HG03575 (cell line): Measurements from ENCODE around the gene DNASE2.
"Not testable (repeated sequence)": the region's sequence is repeated elsewhere in the genome, so short reads cannot be mapped to it uniquely, and the experiment has no call there.

Experiments used
- ATAC-seq: cut with Tn5 transposase; IDR thresholded peaks from one replicate; pipeline ENCODE4 v1.9.1; 2021; ENCODE audit not compliant: unreplicated experiment, insufficient number of reproducible peaks, low FRiP score; ENCODE audit errors: extremely low read depth

DNASE2 gene

DNA sequence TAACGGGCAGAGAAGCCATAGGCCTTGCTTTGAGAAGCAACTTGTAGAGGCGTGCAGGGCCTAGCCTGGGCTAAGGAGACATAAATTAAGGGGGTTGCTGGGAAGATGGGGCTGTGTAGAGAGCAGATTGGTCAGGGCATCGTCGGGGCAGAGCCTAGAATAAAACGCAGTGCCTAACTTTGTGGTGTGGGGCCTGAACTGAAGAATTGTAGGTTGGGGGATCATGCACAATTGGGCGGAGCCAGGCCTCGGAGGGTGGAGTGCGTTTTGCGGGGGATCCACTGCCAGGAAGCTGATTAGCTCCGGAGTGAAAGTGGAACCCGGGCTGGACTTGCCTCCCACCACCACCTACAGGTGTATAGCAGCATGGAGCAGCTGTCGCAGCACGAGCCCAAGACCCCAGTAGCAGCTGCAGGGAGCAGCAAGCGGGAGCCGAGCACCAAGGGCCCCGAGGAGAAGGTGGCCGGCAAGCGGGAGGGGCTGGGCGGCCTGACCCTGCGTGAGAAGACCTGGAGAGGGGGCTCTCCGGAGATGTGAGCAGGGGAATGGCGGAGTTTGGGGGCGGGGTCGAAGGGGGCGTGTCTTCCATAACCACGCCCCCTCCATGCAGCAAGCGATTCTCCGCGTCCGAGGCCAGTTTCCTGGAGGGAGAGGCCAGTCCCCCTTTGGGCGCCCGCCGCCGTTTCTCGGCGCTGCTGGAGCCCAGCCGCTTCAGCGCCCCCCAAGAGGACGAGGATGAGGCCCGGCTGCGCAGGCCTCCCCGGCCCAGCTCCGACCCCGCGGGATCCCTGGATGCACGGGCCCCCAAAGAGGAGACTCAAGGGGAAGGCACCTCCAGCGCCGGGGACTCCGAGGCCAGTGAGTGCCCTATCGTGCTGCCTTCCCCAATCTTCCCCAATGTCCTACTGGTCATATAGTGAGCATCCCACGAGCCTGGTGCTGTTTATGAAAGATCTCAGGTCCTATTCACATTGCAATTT lies 13.8 kb downstream of the DNASE2 start:
- ATAC-seq: no peak

GRCh38 chr19:12866416-12867119 lies 14.7 kb downstream of the DNASE2 start:
- no peak for ATAC-seq

DNA sequence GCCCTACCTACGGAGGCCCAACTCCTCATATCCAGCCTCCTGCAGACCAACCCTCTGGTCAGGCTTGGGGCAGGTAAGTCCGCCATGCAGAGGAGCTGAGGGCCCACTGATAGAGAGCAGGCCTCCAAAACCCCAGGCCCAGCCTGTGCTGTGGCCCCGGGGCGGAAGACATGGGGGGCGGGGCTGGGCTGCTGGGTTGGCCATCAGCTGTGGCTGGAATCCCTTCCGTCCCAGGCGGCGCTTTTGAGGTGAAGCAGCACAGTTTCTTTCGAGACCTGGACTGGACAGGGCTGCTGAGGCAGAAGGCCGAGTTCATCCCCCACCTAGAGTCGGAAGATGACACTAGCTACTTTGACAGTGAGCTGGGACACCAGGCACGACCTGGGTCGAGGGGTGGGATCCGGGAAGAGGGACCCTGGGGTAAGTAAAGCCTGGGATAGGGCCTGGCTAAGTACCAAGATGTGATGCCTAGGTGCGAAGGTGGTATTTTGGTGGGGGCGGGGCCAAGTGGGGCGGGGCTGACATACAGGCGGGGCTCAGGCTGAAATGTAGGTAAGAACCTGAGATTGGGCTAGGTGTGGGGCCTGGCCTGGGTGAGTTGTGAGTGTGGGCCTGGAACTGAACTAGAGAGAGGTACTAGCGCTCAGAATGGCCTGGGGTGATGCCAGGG lies 15.4 kb downstream of the DNASE2 start:
- ATAC-seq: no peak

- no peak for ATAC-seq
Measured at GRCh38 chr19:12864721-12865715, 16.2 kb downstream of the DNASE2 start.

DNA sequence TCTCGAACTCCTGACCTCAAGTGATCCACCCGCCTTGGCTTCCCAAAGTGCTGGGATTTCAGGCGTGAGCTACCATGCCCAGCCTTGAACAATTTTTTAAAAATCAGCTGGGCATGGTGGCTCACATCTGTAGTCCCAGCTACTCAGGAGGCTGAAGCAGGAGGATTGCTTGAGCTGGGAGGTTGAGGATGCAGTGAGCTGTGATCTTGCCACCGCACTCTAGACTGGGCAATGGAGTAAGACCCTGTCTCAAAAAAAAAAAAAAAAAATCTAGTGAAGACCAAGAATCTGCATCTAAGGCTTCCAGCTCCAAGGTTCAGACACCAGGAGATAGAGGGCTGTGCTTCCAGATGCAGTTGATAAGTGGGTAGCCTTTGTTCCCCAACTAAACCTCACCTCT lies 17.1 kb downstream of the DNASE2 start:
- ATAC-seq: no peak

DNA sequence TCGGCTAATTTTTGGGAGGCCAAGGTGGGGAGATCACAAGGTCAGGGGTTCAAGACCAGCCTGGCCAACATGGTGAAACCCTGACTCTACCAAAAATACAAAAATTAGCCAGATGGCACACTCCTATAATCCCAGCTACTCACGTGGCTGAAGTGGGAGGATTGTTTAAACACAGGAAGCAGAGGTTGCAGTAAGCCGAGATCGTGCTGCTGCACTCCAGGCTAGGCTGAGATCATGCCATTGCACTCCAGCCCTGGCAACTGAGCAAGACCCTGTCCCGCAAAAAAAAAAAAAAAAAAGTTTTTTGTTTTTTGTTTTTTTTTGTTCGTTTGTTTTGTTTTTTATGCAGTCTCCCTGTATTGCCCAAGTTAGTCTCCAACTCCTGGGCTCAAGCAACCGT lies 21.7 kb downstream of the DNASE2 start:
- ATAC-seq: no peak

GRCh38 chr19:12858041-12858928 lies 23.0 kb downstream of the DNASE2 start:
- ATAC-seq: no peak

GRCh38 chr19:12856653-12857052 lies 24.6 kb downstream of the DNASE2 start:
- ATAC-seq: no peak

- ATAC-seq: no peak
Measured at GRCh38 chr19:12847159-12848139, 33.8 kb downstream of the DNASE2 start.

GRCh38 chr19:12846613-12847012 lies 34.6 kb downstream of the DNASE2 start:
- ATAC-seq: not testable (repeated sequence)

DNA sequence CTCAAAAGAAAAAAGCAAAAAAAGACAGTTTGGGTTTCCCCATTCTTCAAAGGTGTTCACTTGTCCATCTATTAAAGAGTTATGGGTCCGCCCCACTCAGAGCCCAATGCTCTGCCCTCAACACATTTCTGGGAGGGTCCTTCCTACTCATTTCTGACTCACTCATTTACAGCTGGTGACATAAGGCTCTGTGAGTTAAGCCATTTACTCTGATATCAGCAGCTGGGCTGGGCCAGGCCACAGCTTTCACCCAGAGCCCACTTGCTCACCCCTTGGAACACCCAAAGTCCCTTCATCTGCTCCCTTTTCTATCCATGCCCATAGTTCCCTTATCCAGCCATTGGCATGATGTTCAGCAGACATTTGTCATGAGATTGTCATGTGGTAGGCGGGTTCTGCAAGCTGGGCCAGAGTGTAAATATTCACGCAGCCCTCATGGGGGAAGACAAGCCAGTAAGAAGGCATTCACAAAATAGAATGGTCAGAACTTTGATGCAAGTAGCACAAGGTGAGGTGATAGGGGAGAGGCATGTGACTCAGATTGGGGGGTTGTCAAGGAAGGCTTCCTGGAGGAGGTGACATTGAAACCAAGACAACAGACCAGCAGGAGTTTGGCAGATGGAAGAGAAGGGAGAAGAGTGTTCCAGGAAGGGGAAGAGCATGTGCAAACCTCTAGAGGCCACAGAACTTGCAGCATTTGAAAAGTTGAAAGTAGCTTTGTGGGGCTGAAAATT lies 37.1 kb downstream of the DNASE2 start:
- no peak for ATAC-seq

DNA sequence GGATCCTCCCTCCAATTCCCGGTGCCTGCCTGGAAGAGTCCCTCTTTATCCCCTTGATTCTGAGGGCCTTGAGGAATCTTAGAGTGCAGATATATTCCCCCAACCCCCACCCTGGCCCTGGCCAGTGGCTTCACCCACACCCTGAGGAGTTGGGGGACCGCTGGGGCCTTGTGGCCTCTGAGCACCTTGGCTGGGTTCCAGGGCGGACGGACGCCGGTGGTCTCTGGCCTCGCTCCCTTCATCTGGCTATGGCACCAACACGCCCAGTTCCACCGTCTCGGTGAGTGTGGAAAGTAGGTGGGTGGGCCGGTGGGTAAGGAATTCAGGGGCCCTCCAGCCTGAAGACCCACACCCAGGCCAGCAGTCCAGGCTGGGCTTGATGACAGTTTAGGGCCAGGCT lies 37.9 kb downstream of the DNASE2 start:
- ATAC-seq: no peak

- ATAC-seq: no peak
Measured at GRCh38 chr19:12842511-12842910, 38.7 kb downstream of the DNASE2 start.

DNA sequence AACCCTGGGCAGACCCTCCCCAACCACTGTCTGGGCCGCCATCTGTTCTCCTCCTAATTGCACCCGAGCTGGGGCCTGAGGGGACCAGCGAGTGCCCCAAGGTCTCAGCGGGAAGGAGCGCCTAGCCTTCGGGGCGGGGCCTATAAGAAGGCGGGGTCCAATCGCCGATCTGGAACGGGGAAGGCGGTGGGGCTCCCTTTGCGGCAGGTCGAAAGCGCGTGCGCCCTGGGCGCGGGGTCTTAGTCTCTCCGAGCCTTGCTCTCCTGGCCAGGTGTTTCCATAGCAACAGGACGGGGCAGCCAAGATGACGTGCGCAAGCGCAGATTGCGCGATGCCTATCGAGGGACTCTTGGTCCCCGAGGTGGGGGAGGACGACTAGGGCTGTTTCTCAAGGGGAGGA lies 40.2 kb downstream of the DNASE2 start:
- no peak for ATAC-seq

DNA sequence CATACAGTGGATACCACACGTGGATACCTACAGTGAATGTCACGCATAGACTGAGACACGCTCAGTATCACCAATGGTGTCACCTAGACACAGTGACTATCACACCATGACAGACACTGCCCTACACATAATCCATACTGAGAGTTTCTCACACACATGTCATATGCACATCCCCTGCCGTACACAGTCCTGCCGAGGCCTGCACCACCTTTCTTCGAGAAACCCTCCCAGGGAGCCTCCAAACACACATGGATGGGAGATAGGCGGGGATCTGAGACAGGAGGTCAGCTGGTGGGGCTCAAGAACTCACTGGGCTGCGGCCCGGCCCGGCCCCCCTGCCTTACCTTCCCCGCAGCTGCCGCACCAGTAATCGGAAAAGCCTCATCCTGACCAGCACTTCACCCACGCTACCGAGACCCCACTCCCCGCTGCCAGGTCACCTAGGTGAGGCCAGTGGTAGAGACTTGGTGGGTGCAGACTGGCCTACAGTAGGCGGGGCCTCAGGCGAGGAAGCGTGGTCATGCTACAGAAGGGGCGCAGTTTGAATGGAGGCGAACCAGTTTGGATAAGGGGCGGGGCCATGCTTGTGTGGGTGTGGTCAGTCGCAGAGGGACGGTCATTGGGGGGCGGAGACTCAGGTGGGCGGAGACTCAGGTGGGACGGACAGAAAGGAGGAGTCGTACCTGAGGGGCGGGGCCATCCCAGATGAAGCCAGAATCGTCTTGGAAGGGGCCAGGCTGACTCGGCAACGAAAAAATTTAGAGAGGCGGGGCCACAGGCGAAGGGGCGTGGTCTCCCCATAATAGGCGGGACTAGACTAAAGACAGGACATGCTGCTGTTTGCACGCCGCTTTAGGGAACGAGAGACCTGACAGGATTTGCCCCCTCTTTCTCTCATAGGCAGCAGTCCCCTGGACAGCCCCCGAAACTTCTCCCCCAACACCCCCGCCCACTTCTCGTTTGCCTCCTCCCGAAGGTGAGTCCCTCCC lies 40.9 kb downstream of the DNASE2 start:
- no peak for ATAC-seq
